T-cell (primary cell): ENCODE measurements around the gene TRMT2B. TPM values are rescaled to one million over a fixed set of nuclear protein-coding genes. Genes with fewer than 3 reads are reported as not detected.

ENCODE experiments used
- ATAC-seq, 4 experiments: fragments of 200-7000 bp in 3 of 4; fragments of 150-1000 bp in 1 of 4; cut with Tn5 transposase; replicated peaks in 1 of 4; 1 replicate in 3 of 4; 2 replicates in 1 of 4; pipeline ENCODE4 v1.10.0; 2021; ENCODE audit warnings: moderate library complexity in 3 of 4, mild to moderate bottlenecking in 2 of 4, moderate number of reproducible peaks in 1 of 4
- CTCF ChIA-PET, 2 donors: fragments of 300-600 bp; sonication (Branson Sonifier 250); formaldehyde crosslinking; loops; one replicate each; lab custom pipeline; 2022; ENCODE audit warnings: antibody characterized with exemption in 2 of 2; lab: Charles Lee
- POLR2A ChIA-PET, 2 donors: fragments of 300-600 bp; sonication (Branson Sonifier 250); formaldehyde crosslinking; loops; one replicate each; lab custom pipeline; 2022; ENCODE audit warnings: antibody characterized with exemption in 2 of 2; lab: Charles Lee
- DNase-seq, 35 experiments: peaks; one replicate each; pipeline versions ENCODE4 v3.0.0 to v3.0.0-alpha.2; 2013 to 2023
- H3K27ac ChIP-seq: one replicate; pipeline ENCODE4 v1.5.1; 2013; ENCODE audit warnings: low read length
- H3K27me3 ChIP-seq, 2 experiments: replicated peaks in 1 of 2; 1 replicate in 1 of 2; 2 replicates in 1 of 2; pipeline versions ENCODE4 v1.6.1 to v1.7.0; 2013; ENCODE audit warnings: low read length in 1 of 2, mixed read lengths in 1 of 2; ENCODE audit not compliant: control insufficient read depth in 2 of 2, insufficient read depth in 2 of 2; ENCODE audit errors: extremely low read depth in 1 of 2
- H3K36me3 ChIP-seq, 2 donors: 1 replicate in 1 of 2; 2 replicates in 1 of 2; pipeline versions ENCODE4 v1.6.1 to v1.7.0; 2013; ENCODE audit warnings: low read length in 1 of 2; ENCODE audit not compliant: control insufficient read depth in 2 of 2, insufficient read depth in 1 of 2; ENCODE audit errors: extremely low read depth in 1 of 2
- H3K4me1 ChIP-seq, 2 experiments: 1 replicate in 1 of 2; 2 replicates in 1 of 2; pipeline versions ENCODE4 v1.6.1 to v1.7.0; 2013; ENCODE audit warnings: low read length in 2 of 2, mixed read lengths in 1 of 2; ENCODE audit not compliant: insufficient read depth in 2 of 2, control insufficient read depth in 1 of 2; ENCODE audit errors: extremely low read depth in 1 of 2
- H3K4me3 ChIP-seq, 2 donors: 1 replicate in 1 of 2; 2 replicates in 1 of 2; pipeline versions ENCODE4 v1.5.1 to v1.7.0; 2013; ENCODE audit warnings: mild to moderate bottlenecking in 2 of 2, low read length in 1 of 2, moderate library complexity in 1 of 2; ENCODE audit not compliant: control insufficient read depth in 1 of 2; ENCODE audit errors: extremely low read depth in 1 of 2
- H3K9me3 ChIP-seq: 2 replicates; pipeline ENCODE4 v1.7.0; 2013
- H3K27ac Mint-ChIP-seq, 2 donors: one replicate each; pipeline ENCODE4 v1.8.0; 2020 to 2021; ENCODE audit warnings: mild to moderate bottlenecking in 2 of 2, mixed read lengths in 2 of 2
- H3K27me3 Mint-ChIP-seq, 2 donors: one replicate each; pipeline ENCODE4 v1.8.0; 2021 to 2022; ENCODE audit warnings: mixed read lengths in 2 of 2
- H3K36me3 Mint-ChIP-seq: one replicate; pipeline ENCODE4 v1.8.0; 2021; ENCODE audit warnings: mixed read lengths
- H3K4me1 Mint-ChIP-seq, 3 donors: one replicate each; pipeline ENCODE4 v1.8.0; 2020 to 2022; ENCODE audit warnings: mixed read lengths in 3 of 3, mild to moderate bottlenecking in 1 of 3
- H3K4me3 Mint-ChIP-seq, 3 donors: one replicate each; pipeline ENCODE4 v1.8.0; 2020 to 2022; ENCODE audit warnings: mild to moderate bottlenecking in 3 of 3, mixed read lengths in 3 of 3, moderate library complexity in 3 of 3
- H3K9me3 Mint-ChIP-seq, 3 donors: one replicate each; pipeline ENCODE4 v1.8.0; 2020 to 2022; ENCODE audit warnings: mixed read lengths in 3 of 3
- WGBS: methylation state at CpG from one replicate; pipeline ENCODE4 v1.1.5; 2013; ENCODE audit warnings: missing lambda C conversion rate; ENCODE audit not compliant: insufficient coverage; 5-methylcytosine and 5-hydroxymethylcytosine counted together
- total RNA-seq, 35 experiments: library from RNA in 6 of 35; stranded (reverse) in 6 of 35; fragments of 120-200 nt in 1 of 35; gene quantifications; one replicate each; pipeline versions ENCODE4 v1.2.1 to v1.2.4 and lab custom pipeline; 2013 to 2026

TRMT2B gene
- total RNA-seq, 5 donors from 2014 or later (not counting 1 experiment from before 2014, with no cell fraction given): 34.7 to 45.8 (median 43.6) TPM

GRCh38 chrX:101051153-101051548 is 760 bp downstream of the TRMT2B start:
- Histone ChIP-seq H3K9me3 (no peaks in the 10 kb centered on the region), H3K27me3 (no peaks in the 10 kb centered on the region), H3K27ac (peak overlapping the region; percentile 95), H3K36me3 (peaks cover 0 to 2% of the 10 kb centered on the region in 2 donors), H3K4me3 (peak overlapping the region; percentile 80 to 83), H3K4me1 (peaks cover 4 to 21% of the 10 kb centered on the region in 2 experiments)
- ATAC-seq: no peak
- 0% methylated on average over 1 of the region's 5 CpGs for WGBS
- H3K27ac Mint-ChIP-seq: peak overlapping the region; percentile 96 to 98
- peaks cover 13% of the 10 kb centered on the region for H3K36me3 Mint-ChIP-seq
- peak in 2 of 35 experiments; percentile 2 to 4 for DNase-seq
- peak overlapping the region; percentile 89 to 90 (median 89) for H3K4me3 Mint-ChIP-seq
- peaks cover 25 to 37% (median 34%) of the 10 kb centered on the region in 3 donors for H3K4me1 Mint-ChIP-seq
- no peaks in the 10 kb centered on the region for H3K9me3 Mint-ChIP-seq
- ChIA-PET CTCF (no interaction called here), POLR2A (no interaction called here)
- H3K27me3 Mint-ChIP-seq: no peaks in the 10 kb centered on the region

DNA sequence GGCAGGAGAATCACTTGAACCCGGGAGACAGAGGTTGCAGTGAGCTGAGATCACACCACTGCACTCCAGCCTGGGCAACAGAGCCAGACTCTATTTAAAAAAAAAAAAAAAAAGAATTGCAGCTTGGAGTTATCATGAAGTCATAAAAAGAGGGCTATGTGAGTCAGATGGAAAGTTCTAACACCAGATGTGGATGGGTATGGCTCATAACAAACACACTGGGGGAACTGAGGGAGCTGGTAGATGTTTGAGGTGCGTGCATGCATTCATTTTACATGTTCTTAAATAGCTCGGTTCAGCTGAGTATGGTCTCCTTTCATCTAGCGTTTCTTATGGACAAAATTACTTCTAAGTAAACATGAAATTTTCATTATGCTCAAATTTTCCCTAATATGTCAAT is 11.7 kb downstream of the TRMT2B start:
- Histone ChIP-seq H3K4me3 (no peak overlapping the region), H3K36me3 (peaks cover 5 to 41% of the 10 kb centered on the region in 2 donors), H3K4me1 (no peaks in the 10 kb centered on the region), H3K27ac (no peak overlapping the region), H3K27me3 (no peaks in the 10 kb centered on the region), H3K9me3 (no peaks in the 10 kb centered on the region)
- peaks cover 29% of the 10 kb centered on the region for H3K36me3 Mint-ChIP-seq
- ChIA-PET CTCF (interaction anchor here in 1 of 2 donors (0.7 kb wide), 1 partner anchor 8 kb away, joined by 4 read pairs; no protein-coding TSS in a partner anchor), POLR2A (no interaction called here)
- H3K4me3 Mint-ChIP-seq: no peak overlapping the region
- no peak overlapping the region for H3K27ac Mint-ChIP-seq
- DNase-seq (no peak), ATAC-seq (no peak)
- peaks cover 0 to 15% (median 2%) of the 10 kb centered on the region in 3 donors for H3K4me1 Mint-ChIP-seq
- H3K9me3 Mint-ChIP-seq: no peaks in the 10 kb centered on the region
- no peaks in the 10 kb centered on the region for H3K27me3 Mint-ChIP-seq
- no CpG with 5 or more reads among the region's 4 CpGs for WGBS

DNA sequence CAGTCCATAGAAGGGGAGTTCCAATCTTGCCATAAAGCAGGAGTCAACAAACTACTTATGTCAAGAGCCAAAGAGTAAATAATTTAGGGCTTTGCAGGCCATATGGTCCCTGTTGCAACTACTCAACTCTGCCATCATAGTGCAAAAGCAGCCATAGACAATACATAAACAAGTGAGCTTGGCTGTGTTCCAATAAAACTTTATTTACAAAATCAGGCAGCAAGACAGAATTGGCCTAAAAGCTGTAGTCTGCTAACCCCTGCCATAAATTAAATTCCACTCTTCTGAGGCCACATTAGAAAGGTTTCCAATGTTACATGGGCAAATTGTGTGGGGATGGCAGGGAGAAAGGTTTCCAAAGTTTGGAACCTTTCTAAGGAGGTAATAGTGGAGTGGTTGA is 14.7 kb downstream of the TRMT2B start:
- no peak for DNase-seq
- Histone ChIP-seq H3K4me1 (no peaks in the 10 kb centered on the region), H3K27me3 (no peaks in the 10 kb centered on the region), H3K27ac (no peak overlapping the region), H3K4me3 (no peak overlapping the region), H3K9me3 (no peaks in the 10 kb centered on the region), H3K36me3 (peaks cover 10 to 39% of the 10 kb centered on the region in 2 donors)
- H3K27ac Mint-ChIP-seq: no peak overlapping the region
- ChIA-PET CTCF (no interaction called here), POLR2A (interaction anchor here in 1 of 2 donors (0.6 kb wide), 1 partner anchor 36 kb away, joined by 4 read pairs; no protein-coding TSS in a partner anchor)
- H3K4me1 Mint-ChIP-seq: peaks cover 0 to 7% (median 0%) of the 10 kb centered on the region in 3 donors
- no peaks in the 10 kb centered on the region for H3K27me3 Mint-ChIP-seq
- no peak overlapping the region for H3K4me3 Mint-ChIP-seq
- no peak for ATAC-seq
- H3K9me3 Mint-ChIP-seq: no peaks in the 10 kb centered on the region
- H3K36me3 Mint-ChIP-seq: peaks cover 28% of the 10 kb centered on the region

- H3K4me3 ChIP-seq: no peak overlapping the region
- ChIA-PET CTCF (no interaction called here), POLR2A (no interaction called here)
- DNase-seq: no peak
- peaks cover 0 to 13% (median 3%) of the 10 kb centered on the region in 3 donors for H3K4me1 Mint-ChIP-seq
- no peak overlapping the region for H3K4me3 Mint-ChIP-seq
- peaks cover 33% of the 10 kb centered on the region for H3K36me3 Mint-ChIP-seq
- no peak for ATAC-seq
- WGBS: no CpG with 5 or more reads among the region's 1 CpG
- no peak overlapping the region for H3K27ac Mint-ChIP-seq
- H3K4me1 ChIP-seq: no peaks in the 10 kb centered on the region
- no peaks in the 10 kb centered on the region for H3K9me3 ChIP-seq
- no peaks in the 10 kb centered on the region for H3K27me3 ChIP-seq
- H3K9me3 Mint-ChIP-seq: no peaks in the 10 kb centered on the region
- peaks cover under 1 to 32% of the 10 kb centered on the region in 2 donors for H3K36me3 ChIP-seq
- H3K27me3 Mint-ChIP-seq: no peaks in the 10 kb centered on the region
- H3K27ac ChIP-seq: no peak overlapping the region
Measured at GRCh38 chrX:101029665-101030064, 22.2 kb downstream of the TRMT2B start.

DNA sequence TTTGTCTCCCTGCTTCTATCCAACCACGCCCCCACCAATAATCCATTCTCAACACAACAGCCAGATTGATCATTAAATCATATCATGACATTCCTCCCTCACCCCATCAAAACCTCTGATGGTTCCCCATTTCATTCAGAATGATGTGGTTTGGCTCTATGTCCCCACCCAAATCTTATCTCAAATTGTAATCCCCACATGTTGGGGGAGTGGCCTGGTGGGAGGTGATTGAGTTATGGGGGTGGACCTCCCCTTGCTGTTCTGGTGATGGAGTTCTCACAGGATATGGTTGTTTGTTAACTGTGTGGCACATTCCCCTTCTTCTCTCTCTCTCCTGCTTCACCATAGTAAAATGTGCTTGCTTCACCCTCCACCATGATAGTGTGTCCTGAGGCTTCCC is 23.3 kb downstream of the TRMT2B start:
- H3K9me3 ChIP-seq: no peaks in the 10 kb centered on the region
- ATAC-seq (no peak), DNase-seq (no peak)
- Mint-ChIP-seq H3K4me1 (peaks cover 0 to 13% (median 3%) of the 10 kb centered on the region in 3 donors), H3K9me3 (no peaks in the 10 kb centered on the region), H3K27me3 (no peaks in the 10 kb centered on the region), H3K27ac (no peak overlapping the region), H3K4me3 (no peak overlapping the region), H3K36me3 (peaks cover 33% of the 10 kb centered on the region)
- H3K4me3 ChIP-seq: no peak overlapping the region
- H3K27ac ChIP-seq: no peak overlapping the region
- H3K4me1 ChIP-seq: no peaks in the 10 kb centered on the region
- ChIA-PET POLR2A (interaction anchor here in 1 of 2 donors (0.6 kb wide), 1 partner anchor 616 kb away, joined by 3 read pairs; no protein-coding TSS in a partner anchor), CTCF (no interaction called here)
- H3K27me3 ChIP-seq: no peaks in the 10 kb centered on the region
- no CpG with 5 or more reads among the region's 1 CpG for WGBS
- H3K36me3 ChIP-seq: peaks cover 0 to 35% of the 10 kb centered on the region in 2 donors

GRCh38 chrX:101025126-101025525 is 26.8 kb downstream of the TRMT2B start:
- DNase-seq (no peak), ATAC-seq (no peak)
- Mint-ChIP-seq H3K27ac (no peak overlapping the region), H3K27me3 (no peaks in the 10 kb centered on the region), H3K36me3 (peaks cover 45% of the 10 kb centered on the region), H3K4me3 (no peak overlapping the region), H3K9me3 (no peaks in the 10 kb centered on the region), H3K4me1 (peaks cover 0 to 13% (median 3%) of the 10 kb centered on the region in 3 donors)
- H3K4me1 ChIP-seq: no peaks in the 10 kb centered on the region
- H3K27ac ChIP-seq: no peak overlapping the region
- H3K36me3 ChIP-seq: peaks cover 0 to 54% of the 10 kb centered on the region in 2 donors
- ChIA-PET CTCF (no interaction called here), POLR2A (interaction anchor here (0.6 to 0.7 kb wide), 2 partner anchors 81 to 291 kb away, joined by 3 to 4 read pairs; no protein-coding TSS in a partner anchor)
- H3K27me3 ChIP-seq: no peaks in the 10 kb centered on the region
- no peak overlapping the region for H3K4me3 ChIP-seq
- H3K9me3 ChIP-seq: no peaks in the 10 kb centered on the region
